ENCODE measurements around the gene DMRTB1.

DMRTB1 gene

DNA sequence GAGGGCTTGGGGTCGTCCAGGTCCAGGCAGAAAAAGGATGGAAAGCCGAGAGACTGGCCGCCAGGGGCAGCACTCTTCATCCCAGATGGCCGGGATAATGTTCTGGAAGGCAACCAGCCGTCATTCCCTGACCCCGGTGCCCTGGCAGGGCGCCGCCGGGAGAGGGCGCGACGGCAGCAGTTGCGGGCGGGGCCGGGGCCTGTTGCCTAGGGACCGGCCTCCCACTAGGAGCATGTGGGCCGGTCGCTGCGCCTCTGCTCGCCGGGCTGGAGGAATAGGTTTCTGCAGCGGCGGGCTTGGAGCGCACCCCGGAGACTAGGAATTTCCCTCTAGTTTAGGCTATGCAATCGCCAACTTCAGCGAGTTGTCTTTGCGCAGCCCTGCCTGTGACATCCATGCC lies 11.0 kb downstream of the DMRTB1 start (continued):
- TF ChIP-seq PATZ1 (tag by site-specific recombination; IDR thresholded peaks at IDR 0.05), result peak; percentile 58; the same call in 1 of the 2 replicates
- TF ChIP-seq, protein P1, sequence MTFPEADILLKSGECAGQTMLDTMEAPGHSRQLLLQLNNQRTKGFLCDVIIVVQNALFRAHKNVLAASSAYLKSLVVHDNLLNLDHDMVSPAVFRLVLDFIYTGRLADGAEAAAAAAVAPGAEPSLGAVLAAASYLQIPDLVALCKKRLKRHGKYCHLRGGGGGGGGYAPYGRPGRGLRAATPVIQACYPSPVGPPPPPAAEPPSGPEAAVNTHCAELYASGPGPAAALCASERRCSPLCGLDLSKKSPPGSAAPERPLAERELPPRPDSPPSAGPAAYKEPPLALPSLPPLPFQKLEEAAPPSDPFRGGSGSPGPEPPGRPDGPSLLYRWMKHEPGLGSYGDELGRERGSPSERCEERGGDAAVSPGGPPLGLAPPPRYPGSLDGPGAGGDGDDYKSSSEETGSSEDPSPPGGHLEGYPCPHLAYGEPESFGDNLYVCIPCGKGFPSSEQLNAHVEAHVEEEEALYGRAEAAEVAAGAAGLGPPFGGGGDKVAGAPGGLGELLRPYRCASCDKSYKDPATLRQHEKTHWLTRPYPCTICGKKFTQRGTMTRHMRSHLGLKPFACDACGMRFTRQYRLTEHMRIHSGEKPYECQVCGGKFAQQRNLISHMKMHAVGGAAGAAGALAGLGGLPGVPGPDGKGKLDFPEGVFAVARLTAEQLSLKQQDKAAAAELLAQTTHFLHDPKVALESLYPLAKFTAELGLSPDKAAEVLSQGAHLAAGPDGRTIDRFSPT (tag by site-specific recombination; IDR thresholded peaks at IDR 0.05), result no peak; the same call in 1 of the 2 replicates
- no peak for TF ChIP-seq ZNF324 (tag by site-specific recombination; IDR thresholded peaks at IDR 0.05)
- no peak for TF ChIP-seq ZNF37A (tag by site-specific recombination; IDR thresholded peaks at IDR 0.05)
- peak; percentile 17; the same call in 1 of the 2 replicates for TF ChIP-seq SP2 (tag by site-specific recombination; IDR thresholded peaks at IDR 0.05)
- peak; percentile 97 for TF ChIP-seq ZNF2 (tag by site-specific recombination; IDR thresholded peaks at IDR 0.05)
- TF ChIP-seq GLIS1 (tag by site-specific recombination; IDR thresholded peaks at IDR 0.05), result peak; percentile 56

GRCh38 chr1:53470584-53470983 lies 11.4 kb downstream of the DMRTB1 start:
- CTCF ChIA-PET, result interaction anchor here (0.6 to 1.5 kb wide), 5 partner anchors 14 to 29 kb away, joined by 3 to 7 read pairs (median 3); no protein-coding TSS in a partner anchor
- POLR2A ChIA-PET, result no interaction called here

More at GRCh38 chr1:53470584-53470983, 11.4 kb downstream of the DMRTB1 start:
- H3K4me1 ChIP-seq (ENCODE audit: control insufficient read depth, insufficient read depth, low read length), result no peaks in the 10 kb centered on the region
- TF ChIP-seq PRDM2 (tag by site-specific recombination; IDR thresholded peaks at IDR 0.05; ENCODE audit: borderline replicate concordance), result no peak
- no peak for TF ChIP-seq ZNF114 (tag by site-specific recombination; IDR thresholded peaks at IDR 0.05)
- no peak for TF ChIP-seq ZSCAN23 (tag by site-specific recombination; IDR thresholded peaks at IDR 0.05)
- TF ChIP-seq ZNF677 (tag by site-specific recombination; IDR thresholded peaks at IDR 0.05), result no peak
- TF ChIP-seq ZNF426 (tag by site-specific recombination; IDR thresholded peaks at IDR 0.05), result no peak
- no peak for TF ChIP-seq ZNF692 (tag by site-specific recombination; IDR thresholded peaks at IDR 0.05)
- no peak overlapping the region for H3K4me3 ChIP-seq (ENCODE audit: low read depth, low read length)
- no peak overlapping the region for H3K27ac ChIP-seq (ENCODE audit: extremely low read depth, low read depth, low read length)
- H3K36me3 ChIP-seq (ENCODE audit: control insufficient read depth in 2 of 2, insufficient read depth in 1 of 2, low read length in 2 of 2), result no peaks in the 10 kb centered on the region
- no peaks in the 10 kb centered on the region for H3K9me3 ChIP-seq (ENCODE audit: control insufficient read depth, insufficient read depth, low read depth, low read length)
